K562 (cell line): ENCODE measurements around the gene MAP4K4. TPM values are rescaled to one million over a fixed set of nuclear protein-coding genes. Genes with fewer than 3 reads are reported as not detected.

Experiments
- ATAC-seq: fragments of 200-7000 bp; cut with Tn5 transposase; 3 replicates; pipeline ENCODE4 v1.9.1; 2020; ENCODE audit warnings: moderate library complexity
- BruUV-seq: library from RNA; stranded (reverse); fragments of 400-500 nt; replicated peaks from 2 replicates; lab custom pipeline; 2021; lab: Mats Ljungman, UMichigan
- CTCF ChIA-PET: fragments of 300-600 bp; formaldehyde crosslinking; extraction: SDS; loops from one replicate; lab custom pipeline; 2021; ENCODE audit warnings: low intra/inter-chr PET ratio; lab: Yijun Ruan, JAX
- POLR2A ChIA-PET: fragments of 300-600, 350-650 bp; sonication (Branson Sonifier 250); formaldehyde crosslinking; extraction: SDS; loops from one replicate; lab custom pipeline; 2021; ENCODE audit warnings: antibody characterized with exemption, inconsistent platforms; lab: Yijun Ruan, JAX
- DNase-seq, 4 experiments: peaks; one replicate each; pipeline versions ENCODE4 v3.0.0 to v3.0.0-alpha.2; 2011 to 2018; ENCODE audit warnings: low spot score in 3 of 4, mixed read lengths in 3 of 4; ENCODE audit errors: extremely low read depth in 1 of 4
- FAIRE-seq: peaks from 2 replicates; lab custom pipeline; 2011; peaks lifted over from hg19 to GRCh38; lab: Jason Lieb, UNC
- H2AFZ ChIP-seq: 2 replicates; pipeline ENCODE4 v1.6.0; 2011; ENCODE audit warnings: low read depth, low read length, control low read depth, inconsistent platforms
- H3K27ac ChIP-seq: fragments of 200-600 bp; 3 replicates; pipeline ENCODE4 v1.8.0; 2011; ENCODE audit warnings: low read depth, mild to moderate bottlenecking, control low read depth, inconsistent platforms, low read length, moderate library complexity, mixed read lengths; ENCODE audit errors: extremely low read depth
- H3K27me3 ChIP-seq, 2 experiments: fragments of 300-600 bp in 1 of 2; 2 replicates in 1 of 2; 3 replicates in 1 of 2; pipeline versions ENCODE4 v1.6.0 to v1.8.0; 2011; ENCODE audit warnings: inconsistent platforms in 2 of 2, low read length in 2 of 2, mild to moderate bottlenecking in 1 of 2, mixed read lengths in 1 of 2, moderate library complexity in 1 of 2; ENCODE audit not compliant: control insufficient read depth in 2 of 2, insufficient read depth in 2 of 2
- H3K36me3 ChIP-seq: fragments of 300-600 bp; 3 replicates; pipeline ENCODE4 v1.8.0; 2011; ENCODE audit warnings: mild to moderate bottlenecking, low read length, inconsistent platforms; ENCODE audit not compliant: control insufficient read depth, insufficient read depth
- H3K4me1 ChIP-seq, 2 experiments: fragments of 200-600 bp in 1 of 2; replicated peaks in 1 of 2; 2 replicates in 1 of 2; 3 replicates in 1 of 2; pipeline versions ENCODE4 v1.5.1 to v1.8.0; 2011; ENCODE audit warnings: inconsistent platforms in 2 of 2, low read length in 2 of 2, mild to moderate bottlenecking in 1 of 2, mixed read lengths in 1 of 2, moderate library complexity in 1 of 2; ENCODE audit not compliant: control insufficient read depth in 2 of 2, insufficient read depth in 2 of 2
- H3K4me2 ChIP-seq: 2 replicates; pipeline ENCODE4 v1.6.1; 2011; ENCODE audit warnings: low read length, control low read depth, inconsistent platforms, mixed read lengths; ENCODE audit not compliant: insufficient read depth
- H3K4me3 ChIP-seq: fragments of 200-600 bp; sonication (generic), shearing (Covaris generic); 2 replicates; pipeline ENCODE4 v1.5.1; 2016; ENCODE audit warnings: control low read depth, inconsistent platforms
- H3K79me2 ChIP-seq: fragments of 200-600 bp; 3 replicates; pipeline ENCODE4 v1.8.0; 2011; ENCODE audit warnings: low read length, inconsistent platforms; ENCODE audit not compliant: control insufficient read depth, insufficient read depth
- H3K9ac ChIP-seq, 2 experiments: 2 replicates each; pipeline versions ENCODE4 v1.6.0 to v1.6.1; 2011; ENCODE audit warnings: low read depth in 2 of 2, low read length in 2 of 2, control low read depth in 1 of 2, inconsistent platforms in 1 of 2, mild to moderate bottlenecking in 1 of 2, mixed read lengths in 1 of 2; ENCODE audit not compliant: insufficient read depth in 1 of 2
- H3K9me1 ChIP-seq: one replicate; pipeline ENCODE4 v1.6.0; 2011; ENCODE audit warnings: inconsistent platforms, mild to moderate bottlenecking, low read length, moderate library complexity; ENCODE audit not compliant: control insufficient read depth, insufficient read depth
- H3K9me3 ChIP-seq: replicated peaks from 2 replicates; pipeline ENCODE4 v1.5.1; 2011; ENCODE audit warnings: low read depth, low read length, inconsistent platforms; ENCODE audit not compliant: control insufficient read depth, insufficient read depth
- H4K20me1 ChIP-seq: replicated peaks from 2 replicates; pipeline ENCODE4 v1.6.1; 2011; ENCODE audit warnings: low read length, inconsistent platforms, mixed read lengths; ENCODE audit not compliant: control insufficient read depth, insufficient read depth
- CEBPZ ChIP-seq: fragments of 150-350 bp; IDR thresholded peaks from 2 replicates; pipeline ENCODE4 v1.6.1; 2014; ENCODE audit warnings: low read depth, mild to moderate bottlenecking, low read length, borderline replicate concordance
- EP300 ChIP-seq: IDR thresholded peaks from 2 replicates; pipeline ENCODE4 v1.6.1; 2012; ENCODE audit warnings: low read length, improper control_type of control experiment
- KAT8 ChIP-seq: fragments of 450-650 bp; IDR thresholded peaks from 2 replicates; pipeline ENCODE4 v1.6.1; 2016; ENCODE audit warnings: low read depth, mild to moderate bottlenecking
- MLLT1 ChIP-seq, 2 experiments: fragments of 450-650 bp; IDR thresholded peaks; 2 replicates each; pipeline ENCODE4 v1.6.1; 2016
- SAFB ChIP-seq: fragments of 200-400 bp; formaldehyde crosslinking; IDR thresholded peaks from 2 replicates; pipeline ENCODE4 v1.6.1; 2017; ENCODE audit warnings: low read depth, low read length, borderline replicate concordance
- TCFL5 ChIP-seq: fragments of 250-450 bp; sonication (Bioruptor Pico); conservative IDR thresholded peaks from 2 replicates; pipeline ENCODE4 v1.6.1; 2021; ENCODE audit warnings: mild to moderate bottlenecking, moderate library complexity, matching md5 sums
- UBTF ChIP-seq, 2 experiments: IDR thresholded peaks; 2 replicates each; pipeline ENCODE4 v1.6.1; 2012; ENCODE audit warnings: improper control_type of control experiment in 2 of 2, low read depth in 2 of 2, low read length in 2 of 2, borderline replicate concordance in 1 of 2
- WGBS: fragments of 100-300 bp; shearing (Covaris generic); methylation state at CpG from one replicate; pipeline ENCODE4 v1.1.6; 2016; ENCODE audit warnings: low coverage, mixed read lengths; ENCODE audit not compliant: insufficient coverage; ENCODE audit errors: missing lambda C conversion rate; 5-methylcytosine and 5-hydroxymethylcytosine counted together
- in situ Hi-C: fragments of 300-500 bp; cut with MboI; formaldehyde crosslinking; loops from 4 replicates; pipeline ENCODE4 v1.15.0; 2018; ENCODE audit warnings: inconsistent platforms, mixed read lengths
- intact Hi-C: fragments of 100-400 bp; cut with micrococcal nuclease; formaldehyde crosslinking; loops from 2 replicates; pipeline ENCODE4 v1.14.2; 2022
- polyA plus RNA-seq, 8 experiments: library from polyadenylated mRNA; depleted of rRNA in 4 of 8; stranded (reverse) in 5 of 8; unstranded in 3 of 8; fragments of >200 nt; fragmentation: Nextera tagmentation in 2 of 8; fragmentation: Illumina TruSeq in 1 of 8; extraction: Ambion mirVana in 2 of 8; extraction: Trizol in 1 of 8; gene quantifications; 2 replicates each; pipeline versions ENCODE4 v1.2.1 to v1.2.3, GENCODE V29; 2011 to 2014; ENCODE audit warnings: inconsistent platforms in 1 of 8, missing spikeins in 1 of 8
- total RNA-seq, 7 experiments: library from RNA; depleted of rRNA in 6 of 7; stranded (reverse); fragments of >200 nt in 6 of 7; fragmentation: Illumina TruSeq in 2 of 7; extraction: Trizol in 2 of 7; gene quantifications; 2 replicates each; pipeline versions ENCODE4 v1.2.1 to v1.2.3, GENCODE V29; 2011 to 2021; ENCODE audit warnings: low replicate concordance in 1 of 7

MAP4K4 gene
- total and polyA plus RNA-seq, 9 of the 15 experiments (the other 6 are each of a cell fraction or from before 2014, with no cell fraction given), result 7.6 to 76.4 (median 50.6) TPM

- no peak for FAIRE-seq
- H3K4me1 ChIP-seq, result peaks cover 0 to 14% of the 10 kb centered on the region in 2 experiments; a peak in 1 of 5 replicates
- POLR2A ChIA-PET, result no interaction called here
- TF ChIP-seq EP300 (no peak), CEBPZ (no peak), UBTF (IDR thresholded peaks at IDR 0.05; ENCODE audit: borderline replicate concordance in 1 of 2, low read depth in 2 of 2, low read length in 2 of 2) (no peak), MLLT1 (IDR thresholded peaks at IDR 0.05) (no peak), SAFB (no peak), TCFL5 (no peak), KAT8 (no peak)
- TF ChIP-seq, all 486 proteins: peak for 0
- BruUV-seq, result no TSS peak
- no peak for ATAC-seq
- Histone ChIP-seq H3K27me3 (no peaks in the 10 kb centered on the region), H3K36me3 (no peaks in the 10 kb centered on the region), H4K20me1 (peaks cover 31% of the 10 kb centered on the region), H3K79me2 (peaks cover 93% of the 10 kb centered on the region), H3K4me2 (no peak overlapping the region), H3K9me1 (no peaks in the 10 kb centered on the region), H3K27ac (no peak overlapping the region), H2AFZ (no peak overlapping the region), H3K4me3 (no peak overlapping the region), H3K9me3 (no peaks in the 10 kb centered on the region), H3K9ac (no peak overlapping the region)
- WGBS, result 95% methylated on average over 2 of the region's 2 CpGs
- intact Hi-C loops, result no loop called here
- DNase-seq, result no peak
- in situ Hi-C loops, result no loop called here
- CTCF ChIA-PET, result no interaction called here
These were observed 77.6 kb downstream of the MAP4K4 start for GRCh38 chr2:101775092-101775491.
